ENCODE results near the gene GLCE. TPM values are rescaled to one million over a fixed set of nuclear protein-coding genes. Genes with fewer than 3 reads are reported as not detected.

The GLCE gene
- total and polyA plus RNA-seq, 9 of the 15 experiments (the other 6 are each of a cell fraction or from before 2014, with no cell fraction given): 4.6 to 12.3 (median 10.6) TPM

GRCh38 chr15:69160141-69160993 is at the start of gene GLCE (continued):
- no peak for TF ChIP-seq SIX5 (IDR thresholded peaks at IDR 0.05; ENCODE audit: borderline replicate concordance in 1 of 2, insufficient read depth in 1 of 2, low read depth in 1 of 2, low read length in 2 of 2)
- no peak for TF ChIP-seq ZBTB2 (IDR thresholded peaks at IDR 0.05)
- TF ChIP-seq CBFA2T3 (IDR thresholded peaks at IDR 0.05): no peak
- no peak for TF ChIP-seq MTF1 (CRISPR knock-in tag; IDR thresholded peaks at IDR 0.05; ENCODE audit: borderline replicate concordance)
- no peak for TF ChIP-seq ZNF780A (CRISPR knock-in tag; IDR thresholded peaks at IDR 0.05)
- no peak for TF ChIP-seq ZNF41 (CRISPR knock-in tag; conservative IDR thresholded peaks at IDR 0.05)
- TF ChIP-seq NCOR1 (IDR thresholded peaks at IDR 0.05): no peak
- no peak for TF ChIP-seq PHTF2 (CRISPR knock-in tag; IDR thresholded peaks at IDR 0.05)
- no peak for TF ChIP-seq STAT6 (CRISPR knock-in tag; IDR thresholded peaks at IDR 0.05)
- TF ChIP-seq HSF4 (CRISPR knock-in tag; IDR thresholded peaks at IDR 0.05; ENCODE audit: borderline replicate concordance): no peak
- peak; percentile 90 for TF ChIP-seq KDM5B (IDR thresholded peaks at IDR 0.05; ENCODE audit: insufficient replicate concordance, low read depth, low read length)
- peak; percentile 80 to 84 for TF ChIP-seq NRF1 (conservative IDR thresholded peaks at IDR 0.05 in 1 of 2, IDR thresholded peaks at IDR 0.05 in 1 of 2)
- TF ChIP-seq, protein P1, sequence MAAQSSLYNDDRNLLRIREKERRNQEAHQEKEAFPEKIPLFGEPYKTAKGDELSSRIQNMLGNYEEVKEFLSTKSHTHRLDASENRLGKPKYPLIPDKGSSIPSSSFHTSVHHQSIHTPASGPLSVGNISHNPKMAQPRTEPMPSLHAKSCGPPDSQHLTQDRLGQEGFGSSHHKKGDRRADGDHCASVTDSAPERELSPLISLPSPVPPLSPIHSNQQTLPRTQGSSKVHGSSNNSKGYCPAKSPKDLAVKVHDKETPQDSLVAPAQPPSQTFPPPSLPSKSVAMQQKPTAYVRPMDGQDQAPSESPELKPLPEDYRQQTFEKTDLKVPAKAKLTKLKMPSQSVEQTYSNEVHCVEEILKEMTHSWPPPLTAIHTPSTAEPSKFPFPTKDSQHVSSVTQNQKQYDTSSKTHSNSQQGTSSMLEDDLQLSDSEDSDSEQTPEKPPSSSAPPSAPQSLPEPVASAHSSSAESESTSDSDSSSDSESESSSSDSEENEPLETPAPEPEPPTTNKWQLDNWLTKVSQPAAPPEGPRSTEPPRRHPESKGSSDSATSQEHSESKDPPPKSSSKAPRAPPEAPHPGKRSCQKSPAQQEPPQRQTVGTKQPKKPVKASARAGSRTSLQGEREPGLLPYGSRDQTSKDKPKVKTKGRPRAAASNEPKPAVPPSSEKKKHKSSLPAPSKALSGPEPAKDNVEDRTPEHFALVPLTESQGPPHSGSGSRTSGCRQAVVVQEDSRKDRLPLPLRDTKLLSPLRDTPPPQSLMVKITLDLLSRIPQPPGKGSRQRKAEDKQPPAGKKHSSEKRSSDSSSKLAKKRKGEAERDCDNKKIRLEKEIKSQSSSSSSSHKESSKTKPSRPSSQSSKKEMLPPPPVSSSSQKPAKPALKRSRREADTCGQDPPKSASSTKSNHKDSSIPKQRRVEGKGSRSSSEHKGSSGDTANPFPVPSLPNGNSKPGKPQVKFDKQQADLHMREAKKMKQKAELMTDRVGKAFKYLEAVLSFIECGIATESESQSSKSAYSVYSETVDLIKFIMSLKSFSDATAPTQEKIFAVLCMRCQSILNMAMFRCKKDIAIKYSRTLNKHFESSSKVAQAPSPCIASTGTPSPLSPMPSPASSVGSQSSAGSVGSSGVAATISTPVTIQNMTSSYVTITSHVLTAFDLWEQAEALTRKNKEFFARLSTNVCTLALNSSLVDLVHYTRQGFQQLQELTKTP (IDR thresholded peaks at IDR 0.05; ENCODE audit: low read depth in 1 of 2, partially characterized antibody in 2 of 2): no peak
